K562 (cell line): ENCODE measurements around the gene CFAP221. TPM values are rescaled to one million over a fixed set of nuclear protein-coding genes. Genes with fewer than 3 reads are reported as not detected.

Experiments used
- ATAC-seq: fragments of 200-7000 bp; cut with Tn5 transposase; 3 replicates; pipeline ENCODE4 v1.9.1; 2020; ENCODE audit warnings: moderate library complexity
- BruUV-seq: library from RNA; stranded (reverse); fragments of 400-500 nt; replicated peaks from 2 replicates; lab custom pipeline; 2021; lab: Mats Ljungman, UMichigan
- CTCF ChIA-PET: fragments of 300-600 bp; formaldehyde crosslinking; extraction: SDS; loops from one replicate; lab custom pipeline; 2021; ENCODE audit warnings: low intra/inter-chr PET ratio; lab: Yijun Ruan, JAX
- POLR2A ChIA-PET: fragments of 300-600, 350-650 bp; sonication (Branson Sonifier 250); formaldehyde crosslinking; extraction: SDS; loops from one replicate; lab custom pipeline; 2021; ENCODE audit warnings: antibody characterized with exemption, inconsistent platforms; lab: Yijun Ruan, JAX
- DNase-seq, 4 experiments: peaks; one replicate each; pipeline versions ENCODE4 v3.0.0 to v3.0.0-alpha.2; 2011 to 2018; ENCODE audit warnings: low spot score in 3 of 4, mixed read lengths in 3 of 4; ENCODE audit errors: extremely low read depth in 1 of 4
- FAIRE-seq: peaks from 2 replicates; lab custom pipeline; 2011; peaks lifted over from hg19 to GRCh38; lab: Jason Lieb, UNC
- H2AFZ ChIP-seq: 2 replicates; pipeline ENCODE4 v1.6.0; 2011; ENCODE audit warnings: low read depth, low read length, control low read depth, inconsistent platforms
- H3K27ac ChIP-seq: fragments of 200-600 bp; 3 replicates; pipeline ENCODE4 v1.8.0; 2011; ENCODE audit warnings: low read depth, mild to moderate bottlenecking, control low read depth, inconsistent platforms, low read length, moderate library complexity, mixed read lengths; ENCODE audit errors: extremely low read depth
- H3K27me3 ChIP-seq, 2 experiments: fragments of 300-600 bp in 1 of 2; 2 replicates in 1 of 2; 3 replicates in 1 of 2; pipeline versions ENCODE4 v1.6.0 to v1.8.0; 2011; ENCODE audit warnings: inconsistent platforms in 2 of 2, low read length in 2 of 2, mild to moderate bottlenecking in 1 of 2, mixed read lengths in 1 of 2, moderate library complexity in 1 of 2; ENCODE audit not compliant: control insufficient read depth in 2 of 2, insufficient read depth in 2 of 2
- H3K36me3 ChIP-seq: fragments of 300-600 bp; 3 replicates; pipeline ENCODE4 v1.8.0; 2011; ENCODE audit warnings: mild to moderate bottlenecking, low read length, inconsistent platforms; ENCODE audit not compliant: control insufficient read depth, insufficient read depth
- H3K4me1 ChIP-seq, 2 experiments: fragments of 200-600 bp in 1 of 2; replicated peaks in 1 of 2; 2 replicates in 1 of 2; 3 replicates in 1 of 2; pipeline versions ENCODE4 v1.5.1 to v1.8.0; 2011; ENCODE audit warnings: inconsistent platforms in 2 of 2, low read length in 2 of 2, mild to moderate bottlenecking in 1 of 2, mixed read lengths in 1 of 2, moderate library complexity in 1 of 2; ENCODE audit not compliant: control insufficient read depth in 2 of 2, insufficient read depth in 2 of 2
- H3K4me2 ChIP-seq: 2 replicates; pipeline ENCODE4 v1.6.1; 2011; ENCODE audit warnings: low read length, control low read depth, inconsistent platforms, mixed read lengths; ENCODE audit not compliant: insufficient read depth
- H3K4me3 ChIP-seq: fragments of 200-600 bp; sonication (generic), shearing (Covaris generic); 2 replicates; pipeline ENCODE4 v1.5.1; 2016; ENCODE audit warnings: control low read depth, inconsistent platforms
- H3K79me2 ChIP-seq: fragments of 200-600 bp; 3 replicates; pipeline ENCODE4 v1.8.0; 2011; ENCODE audit warnings: low read length, inconsistent platforms; ENCODE audit not compliant: control insufficient read depth, insufficient read depth
- H3K9ac ChIP-seq, 2 experiments: 2 replicates each; pipeline versions ENCODE4 v1.6.0 to v1.6.1; 2011; ENCODE audit warnings: low read depth in 2 of 2, low read length in 2 of 2, control low read depth in 1 of 2, inconsistent platforms in 1 of 2, mild to moderate bottlenecking in 1 of 2, mixed read lengths in 1 of 2; ENCODE audit not compliant: insufficient read depth in 1 of 2
- H3K9me1 ChIP-seq: one replicate; pipeline ENCODE4 v1.6.0; 2011; ENCODE audit warnings: inconsistent platforms, mild to moderate bottlenecking, low read length, moderate library complexity; ENCODE audit not compliant: control insufficient read depth, insufficient read depth
- H3K9me3 ChIP-seq: replicated peaks from 2 replicates; pipeline ENCODE4 v1.5.1; 2011; ENCODE audit warnings: low read depth, low read length, inconsistent platforms; ENCODE audit not compliant: control insufficient read depth, insufficient read depth
- H4K20me1 ChIP-seq: replicated peaks from 2 replicates; pipeline ENCODE4 v1.6.1; 2011; ENCODE audit warnings: low read length, inconsistent platforms, mixed read lengths; ENCODE audit not compliant: control insufficient read depth, insufficient read depth
- E2F8 ChIP-seq: fragments of 450-650 bp; IDR thresholded peaks from 2 replicates; pipeline ENCODE4 v1.7.1; 2018; ENCODE audit warnings: mild to moderate bottlenecking, low read depth; ENCODE audit not compliant: partially characterized antibody
- PBX2 ChIP-seq, 2 experiments: IDR thresholded peaks in 1 of 2; conservative IDR thresholded peaks in 1 of 2; 2 replicates each; pipeline ENCODE4 v1.6.1; 2016; ENCODE audit warnings: low read depth in 2 of 2, mild to moderate bottlenecking in 1 of 2, missing compliant biosample characterization in 1 of 2, missing genetic modification characterization in 1 of 2, moderate library complexity in 1 of 2
- RBM14 ChIP-seq: fragments of 200-400 bp; formaldehyde crosslinking; IDR thresholded peaks from 2 replicates; pipeline ENCODE4 v1.6.1; 2018; ENCODE audit warnings: low read depth, mild to moderate bottlenecking, low read length, moderate library complexity, borderline replicate concordance; ENCODE audit not compliant: insufficient read depth
- RBM15 ChIP-seq: fragments of 200-400 bp; formaldehyde crosslinking; IDR thresholded peaks from 2 replicates; pipeline ENCODE4 v1.6.1; 2018; ENCODE audit warnings: mild to moderate bottlenecking, low read length, moderate library complexity; ENCODE audit not compliant: insufficient read depth
- SMARCC2 ChIP-seq: fragments of 450-650 bp; IDR thresholded peaks from 2 replicates; pipeline ENCODE4 v1.6.1; 2017; ENCODE audit warnings: antibody characterized with exemption, moderate library complexity, mild to moderate bottlenecking, low read depth
- SRSF9 ChIP-seq: fragments of 200-400 bp; formaldehyde crosslinking; IDR thresholded peaks from 2 replicates; pipeline ENCODE4 v1.6.1; 2017; ENCODE audit warnings: low read depth, low read length, borderline replicate concordance
- STAG1 ChIP-seq: sonication (generic); formaldehyde crosslinking; IDR thresholded peaks from 2 replicates; pipeline ENCODE4 v1.5.0; 2020; ENCODE audit warnings: missing genetic modification reagents, borderline replicate concordance
- ZNF76 ChIP-seq: fragments of 250-450 bp; sonication (Bioruptor Pico); IDR thresholded peaks from 2 replicates; pipeline ENCODE4 v1.4.0; 2020; ENCODE audit warnings: mild to moderate bottlenecking, moderate library complexity, borderline replicate concordance
- ZSCAN29 ChIP-seq: fragments of 450-650 bp; IDR thresholded peaks from 2 replicates; pipeline ENCODE4 v1.6.1; 2017
- WGBS: fragments of 100-300 bp; shearing (Covaris generic); methylation state at CpG from one replicate; pipeline ENCODE4 v1.1.6; 2016; ENCODE audit warnings: low coverage, mixed read lengths; ENCODE audit not compliant: insufficient coverage; ENCODE audit errors: missing lambda C conversion rate; 5-methylcytosine and 5-hydroxymethylcytosine counted together
- in situ Hi-C: fragments of 300-500 bp; cut with MboI; formaldehyde crosslinking; loops from 4 replicates; pipeline ENCODE4 v1.15.0; 2018; ENCODE audit warnings: inconsistent platforms, mixed read lengths
- intact Hi-C: fragments of 100-400 bp; cut with micrococcal nuclease; formaldehyde crosslinking; loops from 2 replicates; pipeline ENCODE4 v1.14.2; 2022
- polyA plus RNA-seq, 8 experiments: library from polyadenylated mRNA; depleted of rRNA in 4 of 8; stranded (reverse) in 5 of 8; unstranded in 3 of 8; fragments of >200 nt; fragmentation: Nextera tagmentation in 2 of 8; fragmentation: Illumina TruSeq in 1 of 8; extraction: Ambion mirVana in 2 of 8; extraction: Trizol in 1 of 8; gene quantifications; 2 replicates each; pipeline versions ENCODE4 v1.2.1 to v1.2.3, GENCODE V29; 2011 to 2014; ENCODE audit warnings: inconsistent platforms in 1 of 8, missing spikeins in 1 of 8
- total RNA-seq, 7 experiments: library from RNA; depleted of rRNA in 6 of 7; stranded (reverse); fragments of >200 nt in 6 of 7; fragmentation: Illumina TruSeq in 2 of 7; extraction: Trizol in 2 of 7; gene quantifications; 2 replicates each; pipeline versions ENCODE4 v1.2.1 to v1.2.3, GENCODE V29; 2011 to 2021; ENCODE audit warnings: low replicate concordance in 1 of 7

CFAP221 gene
- total and polyA plus RNA-seq, 9 of the 15 experiments (the other 6 are each of a cell fraction or from before 2014, with no cell fraction given), result 0.09 to 1.4 (median 0.65) TPM

GRCh38 chr2:119536707-119537106 lies 7.5 kb upstream of the CFAP221 start:
- Histone ChIP-seq H4K20me1 (no peaks in the 10 kb centered on the region), H2AFZ (no peak overlapping the region), H3K4me2 (no peak overlapping the region; the same call in 1 of the 2 replicates)
- no peak for TF ChIP-seq RBM14
- no peak for TF ChIP-seq SRSF9
- TF ChIP-seq E2F8, result no peak
- no peak for TF ChIP-seq RBM15
- no peak for TF ChIP-seq ZNF76 (CRISPR knock-in tag)
- TF ChIP-seq SMARCC2, result no peak
- TF ChIP-seq PBX2 (CRISPR knock-in tag; IDR thresholded peaks at IDR 0.05; ENCODE audit: low read depth), result no peak
- no peak for TF ChIP-seq PBX2 (tag; conservative IDR thresholded peaks at IDR 0.05; ENCODE audit: low read depth)
- TF ChIP-seq ZSCAN29, result no peak
- no peak for TF ChIP-seq STAG1
- TF ChIP-seq, all 486 proteins: peak for 0
- H3K27me3 ChIP-seq, result no peaks in the 10 kb centered on the region
- H3K4me3 ChIP-seq, result no peak overlapping the region
- H3K36me3 ChIP-seq, result no peaks in the 10 kb centered on the region
- ATAC-seq, result no peak
- no TSS peak for BruUV-seq
- H3K9ac ChIP-seq, result no peak overlapping the region
- intact Hi-C loops, result no loop called here
- H3K27ac ChIP-seq, result no peak overlapping the region
- H3K4me1 ChIP-seq, result peaks cover 0 to 4% of the 10 kb centered on the region in 2 experiments; a peak in 1 of 5 replicates
- ChIA-PET POLR2A (interaction anchor here (0.6 kb wide), 1 partner anchor 61 kb away, joined by 3 read pairs; no protein-coding TSS in a partner anchor), CTCF (no interaction called here)
- FAIRE-seq, result no peak
- H3K9me3 ChIP-seq, result no peaks in the 10 kb centered on the region; the same call in 1 of the 2 replicates
- no peaks in the 10 kb centered on the region for H3K9me1 ChIP-seq
- 0% methylated on average over 1 of the region's 1 CpG for WGBS
- in situ Hi-C loops, result no loop called here
- H3K79me2 ChIP-seq, result no peaks in the 10 kb centered on the region
- DNase-seq, result no peak
